Esophagus squamous epithelium (tissue), 5 donors: Measurements from ENCODE around the gene PEX3. TPM values are rescaled to one million over a fixed set of nuclear protein-coding genes. Genes with fewer than 3 reads are reported as not detected.
"Not testable (repeated sequence)": the region's sequence is repeated elsewhere in the genome, so short reads cannot be mapped to it uniquely, and the experiment has no call there.

ENCODE experiments used
- DNase-seq: peaks from one replicate; lab custom pipeline; 2025; lab: John Stamatoyannopoulos, UW
- H3K27ac ChIP-seq, 4 donors: fragments of 200-600 bp; sonication (generic); one replicate each; pipeline ENCODE4 v1.5.1; 2016 to 2019; ENCODE audit warnings: mild to moderate bottlenecking in 1 of 4
- H3K27me3 ChIP-seq, 4 donors: fragments of 200-600 bp; sonication (generic); 1 replicate in 3 of 4; 2 replicates in 1 of 4; pipeline versions ENCODE4 v1.5.1 to v1.6.0; 2017 to 2021; ENCODE audit warnings: antibody characterized with exemption in 1 of 4
- H3K36me3 ChIP-seq, 3 donors: fragments of 200-600 bp; sonication (generic); one replicate each; pipeline ENCODE4 v1.5.1; 2016 to 2019
- H3K4me1 ChIP-seq, 3 donors: fragments of 200-600 bp; sonication (generic); one replicate each; pipeline ENCODE4 v1.5.1; 2017 to 2019
- H3K4me3 ChIP-seq, 4 donors: fragments of 200-600 bp; sonication (generic); 1 replicate in 3 of 4; 2 replicates in 1 of 4; pipeline ENCODE4 v1.5.1; 2016 to 2019; ENCODE audit warnings: mild to moderate bottlenecking in 2 of 4, moderate library complexity in 1 of 4
- H3K9me3 ChIP-seq, 3 donors: fragments of 200-600 bp; sonication (generic); one replicate each; pipeline ENCODE4 v1.5.1; 2016 to 2019
- POLR2A ChIP-seq, 4 donors: fragments of 450-650 bp; IDR thresholded peaks; one replicate each; pipeline ENCODE4 v1.6.1; 2017; ENCODE audit warnings: antibody characterized with exemption in 4 of 4, mild to moderate bottlenecking in 4 of 4, moderate library complexity in 3 of 4
- WGBS, 2 donors: methylation state at CpG; one replicate each; pipeline ENCODE4 v1.1.5; 2018; 5-methylcytosine and 5-hydroxymethylcytosine counted together
- intact Hi-C: fragments of 100-400 bp; cut with DNase I; formaldehyde crosslinking; loops from one replicate; pipeline ENCODE4 v1.15.0; 2022
- total RNA-seq, 4 donors: library from RNA; depleted of rRNA; stranded (reverse); fragments of >200 nt; gene quantifications; one replicate each; pipeline ENCODE4 v1.1.0, GENCODE V29; 2016
- TF ChIP-seq, protein P1 (sequence below), 6 experiments: fragments of 450-650 bp in 4 of 6; fragments of 200-600 bp in 2 of 6; sonication (generic) in 2 of 6; IDR thresholded peaks; one replicate each; pipeline ENCODE4 v1.5.1; 2016 to 2019; ENCODE audit warnings: antibody characterized with exemption in 6 of 6, mild to moderate bottlenecking in 4 of 6, moderate library complexity in 4 of 6
- donor health status: DM: yes; HTN: yes; CAD: no.

The PEX3 gene
- total RNA-seq, 4 donors from 2014 or later = 17.6 to 27.9 (median 22.3) TPM

DNA sequence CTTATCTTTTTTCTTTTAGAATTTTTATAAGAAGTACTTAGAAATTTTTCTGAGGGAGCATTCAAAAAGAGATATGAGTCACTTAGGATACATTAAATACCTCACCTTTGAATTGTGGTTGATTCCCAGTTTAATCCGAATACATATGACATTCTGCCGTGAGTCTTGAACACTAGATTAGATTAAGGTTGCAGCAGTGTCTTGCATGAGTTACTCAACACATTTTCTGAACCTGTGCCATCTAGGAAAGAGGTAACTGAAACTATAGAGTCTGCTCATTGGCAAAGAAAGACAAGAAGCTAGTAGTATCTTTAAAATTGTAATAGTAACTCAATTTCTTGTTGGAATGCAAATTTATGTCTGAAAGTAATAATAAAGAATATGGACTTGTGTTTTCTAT, 14.9 kb downstream of the PEX3 start:
- no peak overlapping the region for H3K4me3 ChIP-seq
- H3K4me1 ChIP-seq = no peaks in the 10 kb centered on the region
- H3K27ac ChIP-seq = no peak overlapping the region
- 68 to 78% methylated on average over 2 of the region's 2 CpGs for WGBS, 2 donors
- TF ChIP-seq, protein P1, sequence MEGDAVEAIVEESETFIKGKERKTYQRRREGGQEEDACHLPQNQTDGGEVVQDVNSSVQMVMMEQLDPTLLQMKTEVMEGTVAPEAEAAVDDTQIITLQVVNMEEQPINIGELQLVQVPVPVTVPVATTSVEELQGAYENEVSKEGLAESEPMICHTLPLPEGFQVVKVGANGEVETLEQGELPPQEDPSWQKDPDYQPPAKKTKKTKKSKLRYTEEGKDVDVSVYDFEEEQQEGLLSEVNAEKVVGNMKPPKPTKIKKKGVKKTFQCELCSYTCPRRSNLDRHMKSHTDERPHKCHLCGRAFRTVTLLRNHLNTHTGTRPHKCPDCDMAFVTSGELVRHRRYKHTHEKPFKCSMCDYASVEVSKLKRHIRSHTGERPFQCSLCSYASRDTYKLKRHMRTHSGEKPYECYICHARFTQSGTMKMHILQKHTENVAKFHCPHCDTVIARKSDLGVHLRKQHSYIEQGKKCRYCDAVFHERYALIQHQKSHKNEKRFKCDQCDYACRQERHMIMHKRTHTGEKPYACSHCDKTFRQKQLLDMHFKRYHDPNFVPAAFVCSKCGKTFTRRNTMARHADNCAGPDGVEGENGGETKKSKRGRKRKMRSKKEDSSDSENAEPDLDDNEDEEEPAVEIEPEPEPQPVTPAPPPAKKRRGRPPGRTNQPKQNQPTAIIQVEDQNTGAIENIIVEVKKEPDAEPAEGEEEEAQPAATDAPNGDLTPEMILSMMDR (IDR thresholded peaks at IDR 0.05) = no peak
- no peak for TF ChIP-seq POLR2A (IDR thresholded peaks at IDR 0.05)
- DNase-seq = no peak
- H3K36me3 ChIP-seq = peaks cover 0 to 48% (median 0%) of the 10 kb centered on the region in 3 donors
- H3K9me3 ChIP-seq = no peaks in the 10 kb centered on the region
- no peaks in the 10 kb centered on the region for H3K27me3 ChIP-seq
- intact Hi-C loops = no loop called here

DNA sequence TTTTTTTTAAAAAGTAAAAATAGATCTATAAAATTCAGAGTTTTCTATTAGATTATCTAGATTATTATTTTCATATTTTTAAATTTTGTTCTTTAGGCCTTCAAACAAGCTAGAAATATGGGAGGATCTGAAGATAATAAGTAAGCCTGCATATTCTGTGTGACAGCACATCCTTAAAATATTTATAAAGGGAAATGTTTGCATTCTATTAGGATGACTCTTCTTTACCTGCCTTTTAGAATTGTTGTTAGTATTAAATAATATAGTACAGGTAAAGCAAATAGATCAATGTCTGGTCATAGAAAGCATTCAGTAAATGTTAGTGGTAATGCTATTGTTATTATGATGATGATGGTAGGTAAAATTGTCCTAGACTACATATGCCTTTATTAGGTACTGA, 17.4 kb downstream of the PEX3 start:
- DNase-seq = no peak
- H3K4me3 ChIP-seq = no peak overlapping the region

DNA sequence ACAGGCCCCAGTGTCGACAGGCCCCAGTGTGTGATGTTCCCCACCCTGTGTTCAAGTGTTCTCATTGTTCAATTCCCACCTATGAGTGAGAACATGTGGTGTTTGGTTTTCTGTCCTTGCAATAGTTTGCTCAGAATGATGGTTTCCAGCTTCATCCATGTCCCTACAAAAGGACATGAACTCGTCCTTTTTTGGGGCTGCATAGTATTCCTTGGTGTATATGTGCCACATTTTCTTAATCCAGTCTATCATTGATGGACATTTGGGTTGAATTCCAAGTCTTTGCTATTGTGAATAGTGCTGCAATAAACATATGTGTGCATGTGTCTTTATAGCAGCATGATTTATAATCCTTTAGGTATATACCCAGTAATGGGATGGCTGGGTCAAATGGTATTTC, 18.2 kb downstream of the PEX3 start:
- H3K27me3 ChIP-seq, intact Hi-C loops, H3K4me1 ChIP-seq, H3K9me3 ChIP-seq, H3K4me3 ChIP-seq, H3K27ac ChIP-seq, DNase-seq: not testable (repeated sequence)
- H3K36me3 ChIP-seq = peaks cover 0 to 45% (median 0%) of the 10 kb centered on the region in 3 donors
- WGBS, 2 donors = 40 to 59% methylated on average over 1 to 2 of the region's 2 CpGs

More for the DNA sequence above, 17.4 kb downstream of the PEX3 start:
- TF ChIP-seq, protein P1 (IDR thresholded peaks at IDR 0.05) = no peak
- no peak for TF ChIP-seq POLR2A (IDR thresholded peaks at IDR 0.05)
- H3K4me1 ChIP-seq = no peaks in the 10 kb centered on the region
- no peaks in the 10 kb centered on the region for H3K27me3 ChIP-seq
- no peaks in the 10 kb centered on the region for H3K9me3 ChIP-seq
- intact Hi-C loops = no loop called here
- H3K36me3 ChIP-seq = peaks cover 0 to 45% (median 0%) of the 10 kb centered on the region in 3 donors
- no peak overlapping the region for H3K27ac ChIP-seq

DNA sequence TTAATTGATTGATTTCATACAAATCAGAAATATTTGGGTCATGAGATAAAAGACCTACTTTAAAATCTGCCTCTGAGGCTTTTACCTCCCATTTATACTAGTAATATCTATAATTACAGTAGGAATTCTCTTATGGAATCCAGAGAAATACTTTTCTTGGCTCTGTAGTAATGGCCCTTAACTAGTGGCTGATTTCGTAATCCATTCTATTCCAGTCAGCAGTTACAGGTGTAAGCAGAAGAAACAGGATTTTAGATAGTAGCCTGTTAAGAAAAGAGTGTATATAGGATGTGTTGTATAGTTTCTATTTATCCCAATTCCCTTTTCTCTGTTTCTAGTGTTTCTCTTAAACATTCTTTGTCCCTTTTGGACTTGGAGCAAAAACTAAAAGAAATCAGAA, 21.2 kb downstream of the PEX3 start:
- Histone ChIP-seq H3K4me3 (no peak overlapping the region), H3K36me3 (peaks cover 0 to 63% (median 5%) of the 10 kb centered on the region in 3 donors), H3K4me1 (no peaks in the 10 kb centered on the region), H3K9me3 (no peaks in the 10 kb centered on the region), H3K27ac (no peak overlapping the region), H3K27me3 (no peaks in the 10 kb centered on the region)
- 45 to 96% methylated on average over 1 of the region's 1 CpG for WGBS, 2 donors
- TF ChIP-seq, protein P1 (IDR thresholded peaks at IDR 0.05) = no peak
- no peak for TF ChIP-seq POLR2A (IDR thresholded peaks at IDR 0.05)
- DNase-seq = no peak
- intact Hi-C loops = no loop called here

DNA sequence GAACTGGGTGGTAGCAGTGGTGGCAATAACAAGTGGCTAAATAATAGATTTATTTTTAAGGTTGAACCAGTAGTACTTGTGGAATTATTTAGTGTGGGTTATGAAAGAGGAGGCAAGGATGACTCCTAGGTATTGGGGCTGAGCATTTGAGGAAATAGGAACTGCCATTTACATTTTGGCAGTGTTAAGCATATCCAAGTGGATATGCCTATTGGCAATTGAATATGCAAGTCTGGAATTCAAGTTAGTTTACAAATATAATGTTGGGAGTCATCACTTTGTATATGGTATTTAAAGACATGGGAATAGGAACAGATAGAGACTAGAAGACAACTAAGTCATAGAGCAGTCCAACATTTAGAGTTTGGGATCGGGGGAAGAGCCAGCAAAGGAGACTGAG, 25.9 kb downstream of the PEX3 start:
- H3K36me3 ChIP-seq = peaks cover 0 to 92% (median 5%) of the 10 kb centered on the region in 3 donors

More for the DNA sequence above, 25.9 kb downstream of the PEX3 start:
- Histone ChIP-seq H3K9me3 (no peaks in the 10 kb centered on the region), H3K27ac (no peak overlapping the region), H3K4me3 (no peak overlapping the region), H3K4me1 (no peaks in the 10 kb centered on the region), H3K27me3 (no peaks in the 10 kb centered on the region)
- WGBS, 2 donors = 90 to 100% methylated on average over 1 of the region's 1 CpG
- TF ChIP-seq, protein P1 (IDR thresholded peaks at IDR 0.05) = no peak
- TF ChIP-seq POLR2A (IDR thresholded peaks at IDR 0.05) = no peak
- intact Hi-C loops = no loop called here
- no peak for DNase-seq
